ENCODE results near the gene VAV1. TPM values are rescaled to one million over a fixed set of nuclear protein-coding genes. Genes with fewer than 3 reads are reported as not detected.

The VAV1 gene
- total RNA-seq, 4 donors from 2014 or later: 0.83 to 7.6 (median 3.6) TPM

GRCh38 chr19:6813659-6814058 is 41.2 kb downstream of the VAV1 start:
- TF ChIP-seq POLR2A (IDR thresholded peaks at IDR 0.05): no peak
- TF ChIP-seq CTCF (IDR thresholded peaks at IDR 0.05): no peak
- peaks cover 0 to 9% (median 0%) of the 10 kb centered on the region in 3 donors for H3K4me1 ChIP-seq
- intact Hi-C loops (cut with DNase I): no loop called here
- DNase-seq: no peak
- no peak overlapping the region for H3K4me3 ChIP-seq
- peaks cover 0 to 3% (median 0%) of the 10 kb centered on the region in 3 donors for H3K9me3 ChIP-seq
- H3K27ac ChIP-seq: no peak overlapping the region
- H3K36me3 ChIP-seq: no peaks in the 10 kb centered on the region
- 84 to 92% methylated on average over 4 of the region's 4 CpGs for WGBS, 2 donors
- H3K27me3 ChIP-seq: peaks cover 0 to under 1% (median 0%) of the 10 kb centered on the region in 4 donors

GRCh38 chr19:6817179-6817578 is 44.7 kb downstream of the VAV1 start:
- intact Hi-C loops (cut with DNase I): no loop called here
- peaks cover 0 to 18% (median 15%) of the 10 kb centered on the region in 3 donors for H3K9me3 ChIP-seq
- peaks cover 0 to 9% (median 0%) of the 10 kb centered on the region in 4 donors for H3K27me3 ChIP-seq
- no peaks in the 10 kb centered on the region for H3K36me3 ChIP-seq
- no peak for DNase-seq
- WGBS, 2 donors: 64 to 79% methylated on average over 3 of the region's 3 CpGs
- H3K4me1 ChIP-seq: no peaks in the 10 kb centered on the region
- TF ChIP-seq POLR2A (IDR thresholded peaks at IDR 0.05) (no peak), CTCF (IDR thresholded peaks at IDR 0.05) (no peak)
- H3K4me3 ChIP-seq: no peak overlapping the region
- no peak overlapping the region for H3K27ac ChIP-seq

GRCh38 chr19:6818246-6818645 is 45.7 kb downstream of the VAV1 start:
- no peak for DNase-seq
- 72 to 85% methylated on average over 4 of the region's 4 CpGs for WGBS, 2 donors
- Histone ChIP-seq H3K9me3 (peaks cover 0 to 18% (median 15%) of the 10 kb centered on the region in 3 donors), H3K36me3 (no peaks in the 10 kb centered on the region), H3K4me1 (no peaks in the 10 kb centered on the region), H3K27ac (no peak overlapping the region), H3K27me3 (peaks cover 0 to 12% (median 0%) of the 10 kb centered on the region in 4 donors), H3K4me3 (no peak overlapping the region)
- TF ChIP-seq POLR2A (IDR thresholded peaks at IDR 0.05) (no peak), CTCF (IDR thresholded peaks at IDR 0.05) (no peak)
- intact Hi-C loops (cut with DNase I): no loop called here

GRCh38 chr19:6819323-6819722 is 46.8 kb downstream of the VAV1 start:
- Histone ChIP-seq H3K4me3 (no peak overlapping the region), H3K36me3 (no peaks in the 10 kb centered on the region), H3K27ac (no peak overlapping the region), H3K9me3 (peaks cover 0 to 18% (median 15%) of the 10 kb centered on the region in 3 donors), H3K4me1 (no peaks in the 10 kb centered on the region), H3K27me3 (peaks cover 0 to 12% (median 0%) of the 10 kb centered on the region in 4 donors)
- 64 to 79% methylated on average over 2 of the region's 2 CpGs for WGBS, 2 donors
- intact Hi-C loops (cut with DNase I): no loop called here
- TF ChIP-seq CTCF (IDR thresholded peaks at IDR 0.05): no peak
- no peak for TF ChIP-seq POLR2A (IDR thresholded peaks at IDR 0.05)
- no peak for DNase-seq

- intact Hi-C loops (cut with DNase I): no loop called here
- 89 to 93% methylated on average over 4 of the region's 4 CpGs for WGBS, 2 donors
Observed at GRCh38 chr19:6820237-6820636, 47.7 kb downstream of the VAV1 start.

More at GRCh38 chr19:6820237-6820636, 47.7 kb downstream of the VAV1 start:
- Histone ChIP-seq H3K9me3 (peaks cover 0 to 18% (median 15%) of the 10 kb centered on the region in 3 donors), H3K4me3 (no peak overlapping the region), H3K36me3 (no peaks in the 10 kb centered on the region), H3K27ac (no peak overlapping the region), H3K4me1 (no peaks in the 10 kb centered on the region), H3K27me3 (peaks cover 0 to 12% (median 0%) of the 10 kb centered on the region in 4 donors)
- TF ChIP-seq CTCF (IDR thresholded peaks at IDR 0.05) (no peak), POLR2A (IDR thresholded peaks at IDR 0.05) (no peak)
- DNase-seq: no peak

All from esophagus squamous epithelium (tissue), 5 donors.